ENCODE measurements around the gene FGFBP3. TPM values are rescaled to one million over a fixed set of nuclear protein-coding genes. Genes with fewer than 3 reads are reported as not detected.
"Not testable (repeated sequence)": the region's sequence is repeated elsewhere in the genome, so short reads cannot be mapped to it uniquely, and the experiment has no call there.

FGFBP3 gene
- polyA plus RNA-seq, 6 donors from 2014 or later = 0.79 to 2.4 (median 1.4) TPM

- peak; percentile 19 to 27 for ATAC-seq (ENCODE audit: low read depth in 2 of 2)
- no peak for DNase-seq
- Mint-ChIP-seq H3K4me1 (peaks cover 34 to 48% (median 38%) of the 10 kb centered on the region in 3 donors), H3K27me3 (peaks cover 0 to under 1% (median 0%) of the 10 kb centered on the region in 3 donors), H3K27ac (peak overlapping the region; percentile 98 to 99 (median 99)), H3K9me3 (no peaks in the 10 kb centered on the region), H3K4me3 (peak overlapping the region; percentile 90 to 98 (median 95)), H3K36me3 (peaks cover 0 to 14% of the 10 kb centered on the region in 2 donors)
Observed at GRCh38 chr10:91924212-91925021, 15.1 kb upstream of the FGFBP3 start.

GRCh38 chr10:91923371-91924211 lies 14.3 kb upstream of the FGFBP3 start, which contains the start of gene BTAF1:
Gene BTAF1 (plus strand): TSS chr10:91923770. CDS start chr10:91924077, 307 bp downstream.
- peaks cover 0 to 4% (median 2%) of the 10 kb centered on the region in 7 donors for H3K9me3 Mint-ChIP-seq
- H3K4me1 Mint-ChIP-seq = peaks cover 30 to 42% (median 38%) of the 10 kb centered on the region in 3 donors
- peaks cover 0 to 21% of the 10 kb centered on the region in 2 donors for H3K36me3 Mint-ChIP-seq
- peak within 1 kb of the TSS; percentile 98 to 99 (median 99) for H3K27ac Mint-ChIP-seq
- H3K4me3 Mint-ChIP-seq = peak within 1 kb of the TSS; percentile 90 to 98 (median 95)
- peaks cover 4 to 9% (median 7%) of the 10 kb centered on the region in 3 donors for H3K27me3 Mint-ChIP-seq
- DNase-seq (peak; percentile 89), ATAC-seq (ENCODE audit: low read depth in 2 of 2) (peak; percentile 93)

GRCh38 chr10:91919651-91920050 lies 10.4 kb upstream of the FGFBP3 start:
- ATAC-seq (ENCODE audit: low read depth in 2 of 2) = no peak
- no peak overlapping the region for H3K27ac Mint-ChIP-seq
- H3K4me3 Mint-ChIP-seq = no peak overlapping the region
- no peak for DNase-seq
- H3K36me3 Mint-ChIP-seq = peaks cover 0 to 8% of the 10 kb centered on the region in 2 donors
- H3K9me3 Mint-ChIP-seq = peaks cover 0 to 4% (median 2%) of the 10 kb centered on the region in 7 donors
- peaks cover 14 to 32% (median 26%) of the 10 kb centered on the region in 3 donors for H3K27me3 Mint-ChIP-seq
- H3K4me1 Mint-ChIP-seq = peaks cover 13 to 16% (median 14%) of the 10 kb centered on the region in 3 donors

- DNase-seq (no peak), ATAC-seq (ENCODE audit: low read depth in 2 of 2) (no peak)
- Mint-ChIP-seq H3K4me3 (peak overlapping the region in 2 of 8 donors; percentile 18 to 20), H3K4me1 (peaks cover 16 to 22% (median 21%) of the 10 kb centered on the region in 3 donors), H3K27ac (no peak overlapping the region), H3K36me3 (no peaks in the 10 kb centered on the region), H3K9me3 (peaks cover 0 to 3% (median 0%) of the 10 kb centered on the region in 7 donors), H3K27me3 (peaks cover 0 to 6% (median 0%) of the 10 kb centered on the region in 3 donors)
Observed at GRCh38 chr10:91910467-91910866, 1.2 kb upstream of the FGFBP3 start.

GRCh38 chr10:91908337-91909116 lies 759 bp downstream of the FGFBP3 start:
- peaks cover 0 to 6% (median 0%) of the 10 kb centered on the region in 3 donors for H3K27me3 Mint-ChIP-seq
- H3K9me3 Mint-ChIP-seq = peaks cover 0 to 3% (median 0%) of the 10 kb centered on the region in 7 donors
- DNase-seq (peak; percentile 70), ATAC-seq (ENCODE audit: low read depth in 2 of 2) (peak; percentile 83 to 85)
- no peaks in the 10 kb centered on the region for H3K36me3 Mint-ChIP-seq
- peaks cover 16 to 22% (median 21%) of the 10 kb centered on the region in 3 donors for H3K4me1 Mint-ChIP-seq
- peak overlapping the region; percentile 92 to 98 (median 95) for H3K4me3 Mint-ChIP-seq
- H3K27ac Mint-ChIP-seq = peak overlapping the region in 5 of 6 donors; percentile 65 to 91 (median 88)

- Mint-ChIP-seq H3K27me3 (peaks cover 0 to 2% (median 0%) of the 10 kb centered on the region in 3 donors), H3K36me3 (no peaks in the 10 kb centered on the region), H3K4me3 (peak overlapping the region; percentile 88 to 96 (median 90)), H3K4me1 (peaks cover 16 to 22% (median 21%) of the 10 kb centered on the region in 3 donors), H3K9me3 (peaks cover 0 to under 1% (median 0%) of the 10 kb centered on the region in 7 donors), H3K27ac (peak overlapping the region in 5 of 6 donors; percentile 10 to 88 (median 65))
- ATAC-seq (ENCODE audit: low read depth in 2 of 2) (no peak), DNase-seq (no peak)
Observed at GRCh38 chr10:91907914-91908336, 1.4 kb downstream of the FGFBP3 start.

- ATAC-seq (ENCODE audit: low read depth in 2 of 2) = no peak
- H3K4me1 Mint-ChIP-seq = peaks cover 16 to 22% (median 21%) of the 10 kb centered on the region in 3 donors
- H3K4me3 Mint-ChIP-seq = peak overlapping the region in 7 of 8 donors; percentile 88 to 96 (median 89)
- no peak overlapping the region for H3K27ac Mint-ChIP-seq
- no peak for DNase-seq
- no peaks in the 10 kb centered on the region for H3K9me3 Mint-ChIP-seq
- no peaks in the 10 kb centered on the region for H3K36me3 Mint-ChIP-seq
- H3K27me3 Mint-ChIP-seq = no peaks in the 10 kb centered on the region
Observed at GRCh38 chr10:91907033-91907594, 2.2 kb downstream of the FGFBP3 start.

GRCh38 chr10:91901784-91902677 lies 7.3 kb downstream of the FGFBP3 start:
- no peak for DNase-seq

GRCh38 chr10:91897421-91897820 lies 11.9 kb downstream of the FGFBP3 start:
- H3K4me1 Mint-ChIP-seq = no peaks in the 10 kb centered on the region
- H3K9me3 Mint-ChIP-seq = peaks cover 0 to 4% (median 0%) of the 10 kb centered on the region in 7 donors
- DNase-seq (no peak), ATAC-seq (ENCODE audit: low read depth in 2 of 2) (no peak)
- H3K36me3 Mint-ChIP-seq = no peaks in the 10 kb centered on the region
- no peak overlapping the region for H3K27ac Mint-ChIP-seq
- peaks cover 8 to 29% (median 26%) of the 10 kb centered on the region in 3 donors for H3K27me3 Mint-ChIP-seq
- H3K4me3 Mint-ChIP-seq = no peak overlapping the region

More at GRCh38 chr10:91901784-91902677, 7.3 kb downstream of the FGFBP3 start:
- Mint-ChIP-seq H3K9me3 (no peaks in the 10 kb centered on the region), H3K27ac (no peak overlapping the region), H3K4me3 (peak overlapping the region in 1 of 8 donors; percentile 58), H3K4me1 (peaks cover 0 to 1% (median 1%) of the 10 kb centered on the region in 3 donors), H3K27me3 (peaks cover 0 to 19% (median 16%) of the 10 kb centered on the region in 3 donors), H3K36me3 (no peaks in the 10 kb centered on the region)
- no peak for ATAC-seq (ENCODE audit: low read depth in 2 of 2)

GRCh38 chr10:91896212-91896756 lies 13.0 kb downstream of the FGFBP3 start:
- Mint-ChIP-seq H3K9me3 (peaks cover 0 to 4% (median 0%) of the 10 kb centered on the region in 7 donors), H3K36me3 (no peaks in the 10 kb centered on the region), H3K4me1 (no peaks in the 10 kb centered on the region), H3K27me3 (peaks cover 13 to 30% (median 29%) of the 10 kb centered on the region in 3 donors), H3K27ac (no peak overlapping the region), H3K4me3 (no peak overlapping the region)
- DNase-seq (no peak), ATAC-seq (ENCODE audit: low read depth in 2 of 2) (no peak)

GRCh38 chr10:91894261-91894685 lies 15.0 kb downstream of the FGFBP3 start:
- peaks cover 22 to 37% (median 36%) of the 10 kb centered on the region in 3 donors for H3K27me3 Mint-ChIP-seq
- not testable (repeated sequence) for H3K36me3 Mint-ChIP-seq; H3K27ac Mint-ChIP-seq; ATAC-seq (ENCODE audit: low read depth in 2 of 2); H3K4me1 Mint-ChIP-seq; H3K9me3 Mint-ChIP-seq; DNase-seq
- H3K4me3 Mint-ChIP-seq = peak overlapping the region in 1 of 8 donors; percentile 4

Measured in naive B cell (primary cell).